Stimulated activated CD4-positive, alpha-beta T cell treated with anti-CD3 and anti-CD28 coated beads, TNF-alpha, amount 100 ng/mL, for 1 hour (primary cell): Measurements from ENCODE around the gene ENPP6.
A peak's percentile ranks its signal among the peaks of the same experiment; 100 is the strongest.

ENCODE experiments used
- DNase-seq, 3 donors: peaks; one replicate each; pipeline ENCODE4 v3.0.0-alpha.2; 2020; ENCODE audit warnings: low read depth in 3 of 3, low spot score in 1 of 3

The ENPP6 gene

GRCh38 chr4:184217634-184218033, at the start of gene ENPP6:
ENPP6 (minus strand) TSS chr4:184217873; CDS start chr4:184217819, 54 bp downstream.
- DNase-seq, result no peak

DNA sequence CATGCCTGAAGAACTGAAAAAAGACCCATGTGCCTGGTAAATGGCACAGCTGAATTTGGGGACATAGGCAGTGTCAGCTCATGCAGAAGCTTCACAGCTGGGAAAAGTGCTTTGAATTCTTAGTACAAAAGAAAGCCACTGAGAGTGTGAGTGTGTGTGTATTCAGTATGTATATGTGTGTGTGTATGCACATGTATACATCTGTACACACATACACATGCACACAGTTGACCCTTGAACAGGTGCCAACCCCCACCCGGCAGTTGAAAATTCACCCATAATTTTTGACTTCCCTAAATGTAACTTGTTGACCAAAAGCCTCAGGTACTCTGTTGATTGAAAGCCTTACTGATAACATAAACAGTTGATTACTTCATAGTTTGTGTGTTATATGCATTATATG, 49.5 kb upstream of the ENPP6 start:
- no peak for DNase-seq

GRCh38 chr4:184265546-184266351, 48.1 kb upstream of the ENPP6 start:
- no peak for DNase-seq

DNA sequence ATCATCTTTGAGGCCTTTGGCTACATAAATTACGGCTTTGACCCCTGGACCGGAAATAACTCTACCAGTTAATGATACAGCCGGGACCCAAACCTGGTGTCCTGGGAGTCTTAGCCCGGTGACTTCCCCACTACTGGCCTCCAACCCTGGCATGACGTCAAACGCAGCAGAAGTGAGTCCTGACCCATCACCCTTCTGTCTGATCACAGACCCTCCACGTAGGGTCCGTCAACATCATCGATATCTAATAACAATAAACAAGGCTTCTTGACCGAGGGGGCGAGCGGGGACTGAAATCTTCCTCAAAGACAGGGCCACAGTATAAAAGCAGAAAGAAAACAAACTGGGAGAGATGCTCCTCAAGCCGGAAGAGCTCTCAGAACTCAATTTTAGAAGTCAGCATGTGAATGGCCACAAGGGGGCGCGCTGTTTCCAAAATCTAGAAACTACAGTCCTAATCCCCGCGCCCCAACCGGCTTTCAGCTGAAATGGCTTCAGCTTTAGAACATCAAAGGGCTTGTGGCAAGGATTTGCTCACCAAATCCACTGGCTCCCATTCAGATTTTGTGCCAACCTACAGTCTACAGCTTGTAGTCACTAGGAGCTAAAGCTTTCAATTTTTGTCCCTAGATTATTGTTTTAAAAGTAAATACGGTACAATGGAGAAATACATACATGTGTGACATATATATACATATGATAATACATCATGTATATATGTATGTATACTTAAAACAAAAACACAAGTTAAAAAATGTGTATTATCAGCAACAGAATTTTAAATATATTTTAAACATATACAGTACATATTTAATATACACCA, 46.4 kb upstream of the ENPP6 start:
- peak; percentile 83 to 95 (median 85) for DNase-seq

DNA sequence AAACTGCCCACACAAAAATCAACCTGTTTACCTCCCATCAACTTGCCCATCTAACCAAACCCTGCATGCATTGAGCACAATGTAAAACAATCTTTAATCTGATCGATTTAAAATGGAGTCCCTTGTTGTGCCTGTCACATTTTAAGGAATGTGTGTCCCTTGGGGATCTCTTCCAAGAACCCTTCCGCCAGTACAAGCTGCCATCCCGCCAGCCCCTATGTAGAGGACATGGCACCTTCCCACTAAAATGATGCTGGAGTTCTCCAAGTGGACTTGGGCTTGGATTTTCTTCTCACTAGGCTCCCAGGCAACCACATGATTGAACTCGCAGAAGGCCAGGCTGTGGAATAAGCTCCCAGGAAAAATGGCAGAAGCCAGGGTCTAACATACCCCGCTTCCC, 45.8 kb upstream of the ENPP6 start:
- DNase-seq, result no peak

- no peak for DNase-seq
These were observed 45.2 kb upstream of the ENPP6 start for GRCh38 chr4:184262901-184263300.

DNA sequence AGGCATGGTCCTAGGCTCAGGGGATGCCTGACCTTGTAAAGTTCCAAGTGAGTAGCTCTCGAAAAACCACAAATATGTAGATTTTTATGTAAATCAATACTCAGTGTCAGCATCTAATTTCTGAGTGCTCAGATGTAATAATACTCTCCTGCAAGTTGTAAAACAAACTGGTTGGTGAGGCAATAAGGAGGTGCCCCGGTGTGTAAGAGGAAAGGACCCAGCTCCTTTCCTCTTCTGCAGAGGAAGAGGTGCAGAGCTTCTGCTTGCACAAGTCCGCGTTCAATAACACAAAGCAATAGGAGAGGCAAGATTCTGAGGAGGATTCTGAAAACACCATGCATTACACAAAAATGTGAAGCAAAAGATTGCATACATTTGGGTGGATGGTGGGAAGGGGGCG, 43.6 kb upstream of the ENPP6 start:
- no peak for DNase-seq

DNA sequence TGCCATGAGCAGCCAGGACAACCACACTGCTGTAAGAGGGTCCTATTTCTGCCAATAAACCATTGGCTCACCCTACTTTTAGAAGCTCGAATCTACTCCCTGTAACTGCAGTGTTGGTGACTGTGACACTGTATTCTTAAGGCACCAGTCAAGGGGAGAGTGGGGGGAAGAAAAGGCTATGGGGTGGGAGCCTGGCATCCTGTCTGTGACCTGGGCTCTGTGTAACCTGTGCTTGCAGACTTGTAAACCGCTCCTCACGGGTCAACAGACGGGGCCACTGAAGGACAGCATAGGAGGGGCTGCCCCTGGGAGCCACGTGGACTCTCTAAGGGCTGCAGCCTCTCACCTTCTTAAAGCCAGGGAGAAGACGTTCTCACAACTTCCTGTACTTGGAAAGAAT, 42.2 kb upstream of the ENPP6 start:
- no peak for DNase-seq

DNA sequence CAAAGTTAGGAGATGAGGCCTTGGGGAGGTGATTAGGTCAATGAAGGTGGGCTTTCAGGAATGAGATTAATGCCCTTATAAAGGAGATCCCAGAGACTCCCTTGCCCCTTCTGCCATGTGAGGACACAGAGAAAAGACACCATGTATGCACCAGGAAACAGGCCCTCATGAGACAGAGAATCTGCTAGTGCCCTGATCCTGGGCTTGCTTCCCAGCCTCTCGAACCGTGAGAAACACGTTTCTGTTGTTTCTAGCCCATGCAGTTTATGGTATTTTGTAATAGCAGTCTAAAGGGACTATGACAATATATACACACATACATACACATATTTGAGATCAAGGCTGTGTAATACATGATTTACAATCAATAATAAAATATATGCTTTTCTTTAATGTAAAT, 41.4 kb upstream of the ENPP6 start:
- no peak for DNase-seq

GRCh38 chr4:184255871-184256642, 38.4 kb upstream of the ENPP6 start:
- no peak for DNase-seq

DNA sequence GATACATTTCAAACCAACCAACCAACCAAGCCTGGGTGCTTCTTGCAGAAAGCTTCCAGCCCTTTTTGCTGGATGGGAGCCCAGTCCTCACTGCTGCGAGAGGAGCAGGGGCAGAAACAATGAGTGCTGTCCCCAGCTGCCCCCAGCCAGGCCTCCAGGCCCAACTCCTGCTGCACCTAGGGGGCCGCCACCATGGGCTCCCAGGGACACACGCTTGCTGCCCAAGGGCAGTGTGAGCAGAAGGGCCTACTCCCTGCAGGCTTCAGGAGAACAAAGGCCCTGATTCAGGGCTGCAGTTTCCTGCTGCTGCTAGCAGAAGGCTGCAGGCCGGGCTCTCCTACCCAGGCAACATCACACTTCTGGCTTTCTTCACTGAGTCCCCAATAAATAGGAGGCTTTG, 37.7 kb upstream of the ENPP6 start:
- no peak for DNase-seq

- no peak for DNase-seq
These were observed 35.4 kb upstream of the ENPP6 start for GRCh38 chr4:184253072-184253420.

- no peak for DNase-seq
These were observed 34.7 kb upstream of the ENPP6 start for GRCh38 chr4:184252136-184253071.

DNA sequence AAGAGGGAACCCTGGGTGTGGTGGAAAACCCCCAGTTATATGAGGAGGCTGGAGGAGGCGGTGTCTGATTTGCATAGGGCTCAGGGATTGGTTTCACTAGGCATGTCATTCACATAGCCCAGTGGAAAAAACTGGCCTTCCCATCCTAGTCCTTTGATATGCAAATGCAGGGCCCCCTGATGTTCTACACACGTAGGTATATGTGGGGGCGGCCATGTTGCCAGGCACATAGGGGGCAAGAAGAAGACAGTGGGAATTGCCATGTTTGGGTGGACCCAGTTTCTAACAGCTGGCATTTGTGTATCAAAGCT, 34.0 kb upstream of the ENPP6 start:
- DNase-seq, result no peak

GRCh38 chr4:184250795-184251669, 33.4 kb upstream of the ENPP6 start:
- DNase-seq, result no peak

DNA sequence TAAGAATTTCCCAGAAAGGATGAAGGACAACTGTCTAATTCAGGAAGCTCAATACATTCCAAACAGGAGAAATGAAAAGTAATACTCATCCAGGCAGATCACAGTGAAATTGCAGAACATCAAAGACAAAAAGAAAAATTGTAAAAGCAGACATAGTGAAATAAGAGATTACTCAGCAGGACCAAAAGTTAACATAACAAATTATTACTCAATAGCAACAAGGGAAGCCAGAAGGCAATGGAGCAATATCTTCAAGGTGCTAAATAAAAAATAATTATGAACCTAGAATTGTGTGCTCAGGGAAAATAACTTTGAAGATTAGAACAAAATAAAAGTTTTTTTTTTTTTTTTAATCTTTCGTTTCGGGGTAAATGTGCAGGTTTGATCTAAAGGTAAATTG, 30.5 kb upstream of the ENPP6 start:
- DNase-seq, result no peak

- no peak for DNase-seq
These were observed 29.7 kb upstream of the ENPP6 start for GRCh38 chr4:184247421-184247820.

DNA sequence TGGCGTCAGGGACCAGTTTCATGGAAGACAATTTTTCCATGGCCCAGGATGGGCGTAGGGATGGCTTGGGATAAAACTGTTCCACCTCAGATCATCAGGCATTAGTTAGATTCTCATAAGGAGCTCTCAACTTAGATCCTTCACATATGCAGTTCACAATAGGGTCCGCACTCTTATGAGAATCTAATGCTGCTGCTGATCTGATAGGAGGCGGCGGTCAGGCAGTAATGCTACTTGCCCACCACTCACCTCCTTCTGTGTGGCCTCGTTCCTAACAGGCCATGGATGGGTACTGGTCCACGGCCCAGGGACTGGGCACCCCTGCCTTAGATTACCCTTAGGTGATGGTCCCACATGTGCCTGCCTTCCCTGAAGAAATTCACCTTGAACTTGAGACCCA, 28.8 kb upstream of the ENPP6 start:
- no peak for DNase-seq

GRCh38 chr4:184238072-184238745, 20.5 kb upstream of the ENPP6 start:
- DNase-seq, result no peak
